Activated CD8-positive, alpha-beta T cell treated with anti-CD3 and anti-CD28 coated beads for 36 hours (primary cell): ENCODE data around the gene CCDC154. TPM values are rescaled to one million over a fixed set of nuclear protein-coding genes. Genes with fewer than 3 reads are reported as not detected.
"Not testable (repeated sequence)": the region's sequence is repeated elsewhere in the genome, so short reads cannot be mapped to it uniquely, and the experiment has no call there.

Experiments
- ATAC-seq: fragments of 200-7000 bp; cut with Tn5 transposase; one replicate; pipeline ENCODE4 v1.10.0; 2021; ENCODE audit warnings: mild to moderate bottlenecking, moderate library complexity
- CTCF ChIA-PET: fragments of 350-600 bp; sonication (Branson Sonifier 250); formaldehyde crosslinking; loops from one replicate; lab custom pipeline; 2021; ENCODE audit warnings: antibody characterized with exemption; lab: Charles Lee
- POLR2A ChIA-PET: fragments of 350-600 bp; sonication (Branson Sonifier 250); formaldehyde crosslinking; loops from one replicate; lab custom pipeline; 2021; ENCODE audit warnings: antibody characterized with exemption; lab: Charles Lee
- DNase-seq: peaks from one replicate; pipeline ENCODE4 v3.0.0-alpha.2; 2020
- H3K27ac Mint-ChIP-seq: one replicate; pipeline ENCODE4 v1.8.0; 2021; ENCODE audit warnings: mild to moderate bottlenecking, mixed read lengths
- H3K27me3 Mint-ChIP-seq: one replicate; pipeline ENCODE4 v1.8.0; 2021; ENCODE audit warnings: mixed read lengths
- H3K36me3 Mint-ChIP-seq: one replicate; pipeline ENCODE4 v1.8.0; 2021; ENCODE audit warnings: low read depth, mixed read lengths
- H3K4me1 Mint-ChIP-seq: one replicate; pipeline ENCODE4 v1.8.0; 2021; ENCODE audit warnings: low read depth, mixed read lengths
- H3K4me3 Mint-ChIP-seq: one replicate; pipeline ENCODE4 v1.8.0; 2021; ENCODE audit warnings: mild to moderate bottlenecking, moderate library complexity, mixed read lengths
- H3K9me3 Mint-ChIP-seq: one replicate; pipeline ENCODE4 v1.8.0; 2021; ENCODE audit warnings: mixed read lengths
- CTCF ChIP-seq: fragments of 200-600 bp; IDR thresholded peaks from one replicate; pipeline ENCODE4 v1.8.0; 2022; ENCODE audit warnings: antibody characterized with exemption, mild to moderate bottlenecking
- intact Hi-C: fragments of 100-400 bp; cut with micrococcal nuclease; formaldehyde crosslinking; loops from one replicate; pipeline ENCODE4 v1.10.0; 2022
- total RNA-seq, 2 experiments: library from RNA; stranded (reverse); gene quantifications; one replicate each; pipeline ENCODE4 v1.2.3, GENCODE V29; 2021

CCDC154 gene
- total RNA-seq, 2 experiments from 2014 or later, result 1.3 to 1.4 TPM

- ChIA-PET POLR2A (no interaction called here), CTCF (interaction anchor here (1.0 kb wide), 1 partner anchor 78 kb away, joined by 4 read pairs; no protein-coding TSS in a partner anchor)
- intact Hi-C loops, result no loop called here
- no peak for TF ChIP-seq CTCF
- ATAC-seq, result no peak
- no peak for DNase-seq
- Mint-ChIP-seq H3K4me1 (no peaks in the 10 kb centered on the region), H3K9me3 (no peaks in the 10 kb centered on the region), H3K4me3 (no peak overlapping the region), H3K36me3 (no peaks in the 10 kb centered on the region), H3K27ac (no peak overlapping the region), H3K27me3 (no peaks in the 10 kb centered on the region)
These were observed 2.9 kb downstream of the CCDC154 start for GRCh38 chr16:1441391-1441829.

- intact Hi-C loops, CTCF ChIA-PET, H3K27me3 Mint-ChIP-seq, ATAC-seq, H3K9me3 Mint-ChIP-seq, H3K4me3 Mint-ChIP-seq, DNase-seq, H3K4me1 Mint-ChIP-seq, H3K36me3 Mint-ChIP-seq, H3K27ac Mint-ChIP-seq: not testable (repeated sequence)
- POLR2A ChIA-PET, result interaction anchor here (0.6 kb wide), 1 partner anchor 39 kb away, joined by 3 read pairs; no protein-coding TSS in a partner anchor
These were observed 4.7 kb downstream of the CCDC154 start for GRCh38 chr16:1439699-1440074.

GRCh38 chr16:1439058-1439698 is 5.2 kb downstream of the CCDC154 start:
- no peak overlapping the region for H3K27ac Mint-ChIP-seq
- H3K4me1 Mint-ChIP-seq, result no peaks in the 10 kb centered on the region
- intact Hi-C loops, result no loop called here
- no peaks in the 10 kb centered on the region for H3K36me3 Mint-ChIP-seq
- H3K27me3 Mint-ChIP-seq, result no peaks in the 10 kb centered on the region
- POLR2A ChIA-PET, result interaction anchor here (0.6 kb wide), 1 partner anchor 40 kb away, joined by 3 read pairs; no protein-coding TSS in a partner anchor
- CTCF ChIA-PET, result no interaction called here
- no peak for TF ChIP-seq CTCF
- H3K9me3 Mint-ChIP-seq, result no peaks in the 10 kb centered on the region
- DNase-seq (no peak), ATAC-seq (no peak)
- H3K4me3 Mint-ChIP-seq, result no peak overlapping the region

GRCh38 chr16:1438229-1439057 is 5.9 kb downstream of the CCDC154 start:
- no peak for TF ChIP-seq CTCF
- intact Hi-C loops, result no loop called here
- ChIA-PET CTCF (interaction anchor here (1.2 kb wide), 1 partner anchor 9 kb away, joined by 3 read pairs; no protein-coding TSS in a partner anchor), POLR2A (interaction anchor here (0.8 kb wide), 1 partner anchor 17 kb away, joined by 3 read pairs; no protein-coding TSS in a partner anchor)
- Mint-ChIP-seq H3K27me3 (no peaks in the 10 kb centered on the region), H3K4me1 (no peaks in the 10 kb centered on the region), H3K36me3 (no peaks in the 10 kb centered on the region), H3K9me3 (no peaks in the 10 kb centered on the region), H3K27ac (no peak overlapping the region), H3K4me3 (no peak overlapping the region)
- DNase-seq (no peak), ATAC-seq (no peak)

GRCh38 chr16:1437606-1438005 is 6.8 kb downstream of the CCDC154 start:
- DNase-seq, result no peak
- intact Hi-C loops, result no loop called here
- Mint-ChIP-seq H3K4me3 (no peak overlapping the region), H3K27ac (no peak overlapping the region), H3K36me3 (no peaks in the 10 kb centered on the region), H3K27me3 (no peaks in the 10 kb centered on the region), H3K9me3 (no peaks in the 10 kb centered on the region), H3K4me1 (no peaks in the 10 kb centered on the region)
- no peak for ATAC-seq
- no peak for TF ChIP-seq CTCF
- POLR2A ChIA-PET, result interaction anchor here (0.8 kb wide), 1 partner anchor 16 kb away, joined by 3 read pairs; no protein-coding TSS in a partner anchor
- CTCF ChIA-PET, result interaction anchor here (1.2 kb wide), 1 partner anchor 9 kb away, joined by 3 read pairs; no protein-coding TSS in a partner anchor
